ENCODE measurements around the gene MRAP2. TPM values are rescaled to one million over a fixed set of nuclear protein-coding genes. Genes with fewer than 3 reads are reported as not detected.

MRAP2 gene
- total RNA-seq, 2 donors from 2014 or later = 67.5 to 104 TPM

DNA sequence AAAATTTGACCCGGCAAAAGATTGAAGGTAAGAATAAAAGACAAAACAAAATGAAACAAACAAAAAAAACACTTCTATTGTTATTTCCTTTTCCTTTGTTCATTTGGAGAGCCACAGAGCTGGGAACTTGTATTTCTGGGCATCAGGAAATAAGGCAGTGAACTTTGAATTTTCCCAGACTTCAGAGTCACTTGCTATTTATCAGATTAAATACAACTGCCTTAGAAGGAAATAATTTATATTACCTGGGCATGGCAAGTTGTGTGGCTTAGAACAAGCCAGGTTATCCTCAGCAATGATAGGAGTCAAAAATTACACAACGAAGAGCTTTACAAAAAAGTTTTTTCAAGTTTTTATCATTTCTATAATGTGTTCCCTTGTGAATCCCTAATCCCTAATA is 20.2 kb upstream of the MRAP2 start:
- no peak for ATAC-seq (ENCODE audit: insufficient number of reproducible peaks, low FRiP score, low read depth)
- Histone ChIP-seq H3K4me3 (no peak overlapping the region), H3K4me1 (ENCODE audit: control insufficient read depth in 1 of 2, low read depth in 2 of 2) (no peaks in the 10 kb centered on the region), H3K36me3 (no peaks in the 10 kb centered on the region), H3K27me3 (replicated peaks; ENCODE audit: insufficient read depth) (no peaks in the 10 kb centered on the region), H3K27ac (no peak overlapping the region), H3K9me3 (no peaks in the 10 kb centered on the region)
- TF ChIP-seq, protein P1, sequence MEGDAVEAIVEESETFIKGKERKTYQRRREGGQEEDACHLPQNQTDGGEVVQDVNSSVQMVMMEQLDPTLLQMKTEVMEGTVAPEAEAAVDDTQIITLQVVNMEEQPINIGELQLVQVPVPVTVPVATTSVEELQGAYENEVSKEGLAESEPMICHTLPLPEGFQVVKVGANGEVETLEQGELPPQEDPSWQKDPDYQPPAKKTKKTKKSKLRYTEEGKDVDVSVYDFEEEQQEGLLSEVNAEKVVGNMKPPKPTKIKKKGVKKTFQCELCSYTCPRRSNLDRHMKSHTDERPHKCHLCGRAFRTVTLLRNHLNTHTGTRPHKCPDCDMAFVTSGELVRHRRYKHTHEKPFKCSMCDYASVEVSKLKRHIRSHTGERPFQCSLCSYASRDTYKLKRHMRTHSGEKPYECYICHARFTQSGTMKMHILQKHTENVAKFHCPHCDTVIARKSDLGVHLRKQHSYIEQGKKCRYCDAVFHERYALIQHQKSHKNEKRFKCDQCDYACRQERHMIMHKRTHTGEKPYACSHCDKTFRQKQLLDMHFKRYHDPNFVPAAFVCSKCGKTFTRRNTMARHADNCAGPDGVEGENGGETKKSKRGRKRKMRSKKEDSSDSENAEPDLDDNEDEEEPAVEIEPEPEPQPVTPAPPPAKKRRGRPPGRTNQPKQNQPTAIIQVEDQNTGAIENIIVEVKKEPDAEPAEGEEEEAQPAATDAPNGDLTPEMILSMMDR (IDR thresholded peaks at IDR 0.05) = no peak
- no peak for DNase-seq (ENCODE audit: low spot score)

DNA sequence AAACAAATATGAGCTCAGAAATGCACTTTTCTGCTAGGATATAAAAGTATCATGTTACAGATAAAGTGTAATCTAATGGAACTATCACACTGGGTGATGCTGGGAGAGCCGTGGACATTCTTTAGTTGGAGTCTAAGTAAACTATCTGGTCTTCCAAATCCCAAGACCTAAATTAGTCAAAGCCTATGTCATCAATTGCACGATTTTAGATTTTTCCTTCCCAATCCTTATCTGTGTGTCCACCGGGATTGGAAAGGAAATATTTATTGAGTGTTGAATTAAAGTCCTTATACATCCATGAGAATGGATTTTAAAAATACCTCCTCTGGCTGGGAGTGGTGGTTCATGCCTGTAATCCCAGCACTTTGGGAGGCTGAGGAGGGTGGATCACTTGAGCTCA is 19.6 kb upstream of the MRAP2 start:
- H3K4me1 ChIP-seq (ENCODE audit: control insufficient read depth in 1 of 2, low read depth in 2 of 2) = no peaks in the 10 kb centered on the region
- TF ChIP-seq, protein P1 (IDR thresholded peaks at IDR 0.05) = no peak
- H3K36me3 ChIP-seq = no peaks in the 10 kb centered on the region
- H3K27ac ChIP-seq = no peak overlapping the region
- no peaks in the 10 kb centered on the region for H3K27me3 ChIP-seq (replicated peaks; ENCODE audit: insufficient read depth)
- DNase-seq (ENCODE audit: low spot score) (no peak), ATAC-seq (ENCODE audit: insufficient number of reproducible peaks, low FRiP score, low read depth) (no peak)
- H3K9me3 ChIP-seq = no peaks in the 10 kb centered on the region
- no peak overlapping the region for H3K4me3 ChIP-seq

DNA sequence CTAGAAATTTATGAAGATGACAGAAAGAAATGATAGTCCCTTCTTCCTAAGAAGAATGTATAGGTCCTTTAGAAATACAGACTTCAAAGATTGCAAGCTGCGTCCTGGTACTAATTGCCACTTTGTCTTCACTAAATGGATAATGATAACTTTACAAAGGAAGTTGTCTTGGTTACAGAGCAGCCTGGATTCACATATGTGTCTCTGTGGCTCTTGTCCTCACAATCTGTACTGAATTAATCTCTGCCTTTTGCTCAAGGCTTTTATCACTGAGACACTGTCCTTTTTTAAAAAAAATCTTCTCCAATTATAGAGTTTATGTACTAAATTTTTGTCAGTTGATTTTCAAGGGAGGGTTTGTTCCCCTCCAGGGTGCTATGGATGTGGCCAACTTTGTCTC is 17.5 kb upstream of the MRAP2 start:
- H3K4me1 ChIP-seq (ENCODE audit: control insufficient read depth in 1 of 2, low read depth in 2 of 2) = no peaks in the 10 kb centered on the region
- DNase-seq (ENCODE audit: low spot score) = no peak
- TF ChIP-seq, protein P1 (IDR thresholded peaks at IDR 0.05) = no peak
- no peaks in the 10 kb centered on the region for H3K9me3 ChIP-seq
- H3K36me3 ChIP-seq = no peaks in the 10 kb centered on the region
- no peak for ATAC-seq (ENCODE audit: insufficient number of reproducible peaks, low FRiP score, low read depth)
- no peaks in the 10 kb centered on the region for H3K27me3 ChIP-seq (replicated peaks; ENCODE audit: insufficient read depth)
- H3K4me3 ChIP-seq = no peak overlapping the region
- H3K27ac ChIP-seq = no peak overlapping the region

DNA sequence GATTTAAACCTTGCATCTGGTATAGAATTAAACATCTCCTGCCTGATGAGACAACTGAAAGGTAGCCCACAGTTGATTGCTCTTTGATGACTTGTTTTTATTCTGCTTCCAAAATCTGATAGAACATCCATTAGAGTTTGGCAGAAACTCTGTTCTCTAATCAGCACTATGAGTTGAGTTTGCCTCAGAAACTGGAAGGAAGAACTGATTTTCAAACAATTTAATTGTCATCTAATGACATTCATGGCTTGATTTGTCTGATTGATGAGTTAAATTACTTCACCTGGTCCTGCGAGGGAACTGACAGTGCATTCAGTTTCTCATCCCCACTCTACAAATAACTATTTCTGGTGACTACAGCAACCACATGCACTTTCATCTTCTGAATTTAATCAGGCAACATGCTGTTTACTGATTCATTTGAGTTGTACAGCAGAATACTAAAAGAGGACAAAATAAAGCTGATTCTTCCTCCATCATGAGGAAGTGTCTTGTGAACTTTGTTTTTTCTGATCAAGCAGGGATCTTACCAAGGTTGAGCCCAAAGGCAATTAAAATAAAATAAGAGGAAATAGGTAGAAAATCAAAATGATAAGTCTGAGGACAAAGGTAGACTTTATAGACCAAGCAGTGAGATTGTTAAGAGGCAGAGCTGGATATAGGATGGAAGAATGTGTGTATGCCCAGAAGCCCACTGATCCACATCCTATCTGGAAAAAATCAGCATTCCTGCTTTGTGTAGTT is 15.7 kb upstream of the MRAP2 start:
- no peaks in the 10 kb centered on the region for H3K36me3 ChIP-seq
- DNase-seq (ENCODE audit: low spot score) = no peak
- no peak overlapping the region for H3K4me3 ChIP-seq
- no peak for ATAC-seq (ENCODE audit: insufficient number of reproducible peaks, low FRiP score, low read depth)
- no peaks in the 10 kb centered on the region for H3K27me3 ChIP-seq (replicated peaks; ENCODE audit: insufficient read depth)
- H3K27ac ChIP-seq = no peak overlapping the region
- no peaks in the 10 kb centered on the region for H3K9me3 ChIP-seq
- TF ChIP-seq, protein P1 (IDR thresholded peaks at IDR 0.05) = no peak
- no peaks in the 10 kb centered on the region for H3K4me1 ChIP-seq (ENCODE audit: control insufficient read depth in 1 of 2, low read depth in 2 of 2)

DNA sequence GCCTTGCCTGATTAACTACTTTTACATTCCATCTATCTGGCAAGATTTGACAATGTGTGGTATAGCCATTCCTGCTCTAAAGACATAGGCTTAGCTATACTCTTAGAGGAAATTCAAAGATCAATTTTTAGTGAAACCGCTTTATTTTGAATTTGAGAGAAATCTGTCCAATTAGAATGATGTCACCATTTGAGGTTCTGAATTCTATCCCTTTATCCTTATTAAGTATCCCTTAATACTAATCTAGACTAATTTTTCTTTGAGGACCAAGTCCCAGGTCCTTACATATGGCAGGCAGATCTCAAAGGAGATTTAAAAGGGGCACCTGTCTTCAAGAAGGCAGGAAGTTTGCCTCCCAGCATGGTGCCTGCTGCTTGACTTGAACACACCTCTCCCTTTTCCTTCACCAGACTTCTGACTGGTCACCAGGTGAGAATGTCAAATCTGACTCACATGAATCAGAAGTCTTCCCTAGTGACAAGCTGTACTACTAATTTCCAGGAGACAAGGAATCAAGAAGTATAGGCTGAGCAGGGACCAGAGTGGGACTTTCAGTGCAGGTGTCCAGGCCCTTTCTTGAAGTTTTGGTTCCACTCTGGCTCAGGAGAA is 15.0 kb upstream of the MRAP2 start:
- ATAC-seq (ENCODE audit: insufficient number of reproducible peaks, low FRiP score, low read depth) (no peak), DNase-seq (ENCODE audit: low spot score) (no peak)
- H3K4me1 ChIP-seq (ENCODE audit: control insufficient read depth in 1 of 2, low read depth in 2 of 2) = no peaks in the 10 kb centered on the region
- no peaks in the 10 kb centered on the region for H3K27me3 ChIP-seq (replicated peaks; ENCODE audit: insufficient read depth)
- TF ChIP-seq, protein P1 (IDR thresholded peaks at IDR 0.05) = no peak
- H3K9me3 ChIP-seq = no peaks in the 10 kb centered on the region
- H3K36me3 ChIP-seq = no peaks in the 10 kb centered on the region
- no peak overlapping the region for H3K27ac ChIP-seq
- H3K4me3 ChIP-seq = no peak overlapping the region
